Effector memory CD8-positive, alpha-beta T cell (primary cell): Measurements from ENCODE around the gene C2orf78.
"Not testable (repeated sequence)": the region's sequence is repeated elsewhere in the genome, so short reads cannot be mapped to it uniquely, and the experiment has no call there.

Source experiments
- ATAC-seq: fragments of 150-1000 bp; cut with Tn5 transposase; replicated peaks from 2 replicates; pipeline ENCODE4 v1.10.0; 2021; ENCODE audit warnings: mild to moderate bottlenecking, moderate library complexity
- DNase-seq, 3 experiments: peaks; one replicate each; pipeline ENCODE4 v3.0.0; 2021
- H3K27ac Mint-ChIP-seq, 2 donors: one replicate each; pipeline ENCODE4 v1.8.0; 2022; ENCODE audit warnings: mild to moderate bottlenecking in 2 of 2, mixed read lengths in 2 of 2, moderate library complexity in 2 of 2
- H3K27me3 Mint-ChIP-seq, 2 donors: one replicate each; pipeline ENCODE4 v1.8.0; 2022; ENCODE audit warnings: mixed read lengths in 2 of 2
- H3K36me3 Mint-ChIP-seq: one replicate; pipeline ENCODE4 v1.8.0; 2022; ENCODE audit warnings: mild to moderate bottlenecking, moderate library complexity, mixed read lengths; ENCODE audit not compliant: insufficient read depth
- H3K4me1 Mint-ChIP-seq, 2 donors: one replicate each; pipeline ENCODE4 v1.8.0; 2022; ENCODE audit warnings: low read depth in 2 of 2, mixed read lengths in 2 of 2
- H3K4me3 Mint-ChIP-seq, 2 donors: one replicate each; pipeline ENCODE4 v1.8.0; 2022; ENCODE audit warnings: mild to moderate bottlenecking in 2 of 2, mixed read lengths in 2 of 2, moderate library complexity in 2 of 2
- H3K9me3 Mint-ChIP-seq, 2 donors: one replicate each; pipeline ENCODE4 v1.8.0; 2022; ENCODE audit warnings: mixed read lengths in 2 of 2
- total RNA-seq, 9 experiments: gene quantifications; one replicate each; lab custom pipeline; 2026; lab: John Stamatoyannopoulos, UW

Gene C2orf78
- 0 reads per million in 9 experiments for total RNA-seq

GRCh38 chr2:73783883-73784282, at the start of gene C2orf78:
C2orf78 (plus strand) TSS chr2:73784183; CDS start chr2:73784310, 127 bp downstream.
- H3K27ac Mint-ChIP-seq, H3K4me1 Mint-ChIP-seq, H3K36me3 Mint-ChIP-seq, ATAC-seq, DNase-seq, H3K4me3 Mint-ChIP-seq, H3K9me3 Mint-ChIP-seq: not testable (repeated sequence)
- H3K27me3 Mint-ChIP-seq: peaks cover 13 to 16% of the 10 kb centered on the region in 2 donors

GRCh38 chr2:73736378-73736777, 47.6 kb upstream of the C2orf78 start:
- peak overlapping the region; percentile 70 to 83 for H3K27ac Mint-ChIP-seq
- DNase-seq: no peak
- peaks cover 0 to 5% of the 10 kb centered on the region in 2 donors for H3K9me3 Mint-ChIP-seq
- H3K36me3 Mint-ChIP-seq: peaks cover 45% of the 10 kb centered on the region
- H3K4me3 Mint-ChIP-seq: peak overlapping the region; percentile 89 to 93
- no peaks in the 10 kb centered on the region for H3K27me3 Mint-ChIP-seq
- peaks cover 11 to 16% of the 10 kb centered on the region in 2 donors for H3K4me1 Mint-ChIP-seq
- ATAC-seq: no peak

GRCh38 chr2:73736855-73737779, 46.9 kb upstream of the C2orf78 start, which contains the start of gene TPRKB:
TPRKB (minus strand) TSS chr2:73737345; CDS start chr2:73734569, 2,776 bp downstream.
- H3K9me3 Mint-ChIP-seq: peaks cover 0 to 5% of the 10 kb centered on the region in 2 donors
- H3K27ac Mint-ChIP-seq: peak within 1 kb of the TSS; percentile 70 to 83
- peaks cover 41% of the 10 kb centered on the region for H3K36me3 Mint-ChIP-seq
- H3K4me1 Mint-ChIP-seq: peaks cover 11 to 16% of the 10 kb centered on the region in 2 donors
- DNase-seq (peak; percentile 92 to 94 (median 93)), ATAC-seq (peak; percentile 98)
- no peaks in the 10 kb centered on the region for H3K27me3 Mint-ChIP-seq
- H3K4me3 Mint-ChIP-seq: peak within 1 kb of the TSS; percentile 89 to 93

- H3K27ac Mint-ChIP-seq: no peak overlapping the region
- DNase-seq (no peak), ATAC-seq (no peak)
- H3K27me3 Mint-ChIP-seq: no peaks in the 10 kb centered on the region
- peaks cover 0 to 5% of the 10 kb centered on the region in 2 donors for H3K9me3 Mint-ChIP-seq
- H3K4me3 Mint-ChIP-seq: no peak overlapping the region
- peaks cover 11 to 16% of the 10 kb centered on the region in 2 donors for H3K4me1 Mint-ChIP-seq
- H3K36me3 Mint-ChIP-seq: peaks cover 30% of the 10 kb centered on the region
These were observed 44.9 kb upstream of the C2orf78 start for GRCh38 chr2:73739101-73739500.

- no peak overlapping the region for H3K27ac Mint-ChIP-seq
- peaks cover 28% of the 10 kb centered on the region for H3K36me3 Mint-ChIP-seq
- no peak for DNase-seq
- H3K9me3 Mint-ChIP-seq: peaks cover 0 to 5% of the 10 kb centered on the region in 2 donors
- H3K4me1 Mint-ChIP-seq: peaks cover 11 to 16% of the 10 kb centered on the region in 2 donors
- no peak overlapping the region for H3K4me3 Mint-ChIP-seq
- no peaks in the 10 kb centered on the region for H3K27me3 Mint-ChIP-seq
- ATAC-seq: no peak
These were observed 43.2 kb upstream of the C2orf78 start for GRCh38 chr2:73740767-73741166.

- Mint-ChIP-seq H3K4me1 (no peaks in the 10 kb centered on the region), H3K4me3 (no peak overlapping the region), H3K27me3 (no peaks in the 10 kb centered on the region), H3K9me3 (no peaks in the 10 kb centered on the region), H3K36me3 (peaks cover 35% of the 10 kb centered on the region), H3K27ac (no peak overlapping the region)
- no peak for DNase-seq
- ATAC-seq: no peak
These were observed 37.7 kb upstream of the C2orf78 start for GRCh38 chr2:73746015-73746876.

- no peak overlapping the region for H3K27ac Mint-ChIP-seq
- DNase-seq: no peak
- H3K4me3 Mint-ChIP-seq: no peak overlapping the region
- H3K36me3 Mint-ChIP-seq: peaks cover 35% of the 10 kb centered on the region
- no peaks in the 10 kb centered on the region for H3K4me1 Mint-ChIP-seq
- H3K27me3 Mint-ChIP-seq: no peaks in the 10 kb centered on the region
- ATAC-seq: no peak
- H3K9me3 Mint-ChIP-seq: no peaks in the 10 kb centered on the region
These were observed 37.1 kb upstream of the C2orf78 start for GRCh38 chr2:73746877-73747208.

GRCh38 chr2:73749314-73749713, 34.7 kb upstream of the C2orf78 start:
- Mint-ChIP-seq H3K4me3 (no peak overlapping the region), H3K36me3 (peaks cover 28% of the 10 kb centered on the region), H3K4me1 (peaks cover 0 to under 1% of the 10 kb centered on the region in 2 donors), H3K9me3 (no peaks in the 10 kb centered on the region), H3K27ac (no peak overlapping the region), H3K27me3 (no peaks in the 10 kb centered on the region)
- no peak for ATAC-seq
- DNase-seq: no peak

- not testable (repeated sequence) for H3K9me3 Mint-ChIP-seq, H3K27me3 Mint-ChIP-seq, H3K4me1 Mint-ChIP-seq, DNase-seq, H3K4me3 Mint-ChIP-seq, ATAC-seq
- H3K27ac Mint-ChIP-seq: peak overlapping the region in 1 of 2 donors; percentile 26
- peaks cover 22% of the 10 kb centered on the region for H3K36me3 Mint-ChIP-seq
These were observed 29.7 kb upstream of the C2orf78 start for GRCh38 chr2:73754332-73754731.

GRCh38 chr2:73759285-73759764, 24.7 kb upstream of the C2orf78 start:
- no peak for DNase-seq

GRCh38 chr2:73759904-73760303, 24.1 kb upstream of the C2orf78 start:
- peaks cover 55% of the 10 kb centered on the region for H3K36me3 Mint-ChIP-seq
- no peak overlapping the region for H3K4me3 Mint-ChIP-seq
- no peaks in the 10 kb centered on the region for H3K27me3 Mint-ChIP-seq
- ATAC-seq (no peak), DNase-seq (no peak)
- no peaks in the 10 kb centered on the region for H3K4me1 Mint-ChIP-seq
- no peak overlapping the region for H3K27ac Mint-ChIP-seq
- no peaks in the 10 kb centered on the region for H3K9me3 Mint-ChIP-seq

More at GRCh38 chr2:73759285-73759764, 24.7 kb upstream of the C2orf78 start:
- H3K4me1 Mint-ChIP-seq: peaks cover 0 to 3% of the 10 kb centered on the region in 2 donors
- no peak overlapping the region for H3K27ac Mint-ChIP-seq
- no peak for ATAC-seq
- H3K9me3 Mint-ChIP-seq: no peaks in the 10 kb centered on the region
- no peak overlapping the region for H3K4me3 Mint-ChIP-seq
- H3K27me3 Mint-ChIP-seq: no peaks in the 10 kb centered on the region
- peaks cover 53% of the 10 kb centered on the region for H3K36me3 Mint-ChIP-seq

- Mint-ChIP-seq H3K9me3 (no peaks in the 10 kb centered on the region), H3K27me3 (no peaks in the 10 kb centered on the region), H3K36me3 (peaks cover 70% of the 10 kb centered on the region), H3K4me1 (peaks cover under 1 to 6% of the 10 kb centered on the region in 2 donors), H3K27ac (no peak overlapping the region), H3K4me3 (no peak overlapping the region)
- no peak for DNase-seq
- ATAC-seq: no peak
These were observed 21.4 kb upstream of the C2orf78 start for GRCh38 chr2:73762571-73762970.

- Mint-ChIP-seq H3K36me3 (peaks cover 85% of the 10 kb centered on the region), H3K4me3 (no peak overlapping the region), H3K9me3 (no peaks in the 10 kb centered on the region), H3K4me1 (peaks cover 7 to 24% of the 10 kb centered on the region in 2 donors), H3K27ac (no peak overlapping the region), H3K27me3 (no peaks in the 10 kb centered on the region)
- no peak for ATAC-seq
- DNase-seq: no peak
These were observed 19.0 kb upstream of the C2orf78 start for GRCh38 chr2:73764945-73765344.
